ENCODE data around the gene ASB5. TPM values are rescaled to one million over a fixed set of nuclear protein-coding genes. Genes with fewer than 3 reads are reported as not detected.
A peak's percentile ranks its signal among the peaks of the same experiment; 100 is the strongest.

Gene ASB5
- total and polyA plus RNA-seq, 10 of the 15 experiments (the other 5 are each of a cell fraction or from before 2014, with no cell fraction given): not detected

GRCh38 chr4:176309046-176309445 is 40.0 kb upstream of the ASB5 start (continued):
- TF ChIP-seq, protein P1, sequence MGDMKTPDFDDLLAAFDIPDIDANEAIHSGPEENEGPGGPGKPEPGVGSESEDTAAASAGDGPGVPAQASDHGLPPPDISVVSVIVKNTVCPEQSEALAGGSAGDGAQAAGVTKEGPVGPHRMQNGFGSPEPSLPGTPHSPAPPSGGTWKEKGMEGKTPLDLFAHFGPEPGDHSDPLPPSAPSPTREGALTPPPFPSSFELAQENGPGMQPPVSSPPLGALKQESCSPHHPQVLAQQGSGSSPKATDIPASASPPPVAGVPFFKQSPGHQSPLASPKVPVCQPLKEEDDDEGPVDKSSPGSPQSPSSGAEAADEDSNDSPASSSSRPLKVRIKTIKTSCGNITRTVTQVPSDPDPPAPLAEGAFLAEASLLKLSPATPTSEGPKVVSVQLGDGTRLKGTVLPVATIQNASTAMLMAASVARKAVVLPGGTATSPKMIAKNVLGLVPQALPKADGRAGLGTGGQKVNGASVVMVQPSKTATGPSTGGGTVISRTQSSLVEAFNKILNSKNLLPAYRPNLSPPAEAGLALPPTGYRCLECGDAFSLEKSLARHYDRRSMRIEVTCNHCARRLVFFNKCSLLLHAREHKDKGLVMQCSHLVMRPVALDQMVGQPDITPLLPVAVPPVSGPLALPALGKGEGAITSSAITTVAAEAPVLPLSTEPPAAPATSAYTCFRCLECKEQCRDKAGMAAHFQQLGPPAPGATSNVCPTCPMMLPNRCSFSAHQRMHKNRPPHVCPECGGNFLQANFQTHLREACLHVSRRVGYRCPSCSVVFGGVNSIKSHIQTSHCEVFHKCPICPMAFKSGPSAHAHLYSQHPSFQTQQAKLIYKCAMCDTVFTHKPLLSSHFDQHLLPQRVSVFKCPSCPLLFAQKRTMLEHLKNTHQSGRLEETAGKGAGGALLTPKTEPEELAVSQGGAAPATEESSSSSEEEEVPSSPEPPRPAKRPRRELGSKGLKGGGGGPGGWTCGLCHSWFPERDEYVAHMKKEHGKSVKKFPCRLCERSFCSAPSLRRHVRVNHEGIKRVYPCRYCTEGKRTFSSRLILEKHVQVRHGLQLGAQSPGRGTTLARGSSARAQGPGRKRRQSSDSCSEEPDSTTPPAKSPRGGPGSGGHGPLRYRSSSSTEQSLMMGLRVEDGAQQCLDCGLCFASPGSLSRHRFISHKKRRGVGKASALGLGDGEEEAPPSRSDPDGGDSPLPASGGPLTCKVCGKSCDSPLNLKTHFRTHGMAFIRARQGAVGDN (IDR thresholded peaks at IDR 0.05): no peak
- TF ChIP-seq SUPT20H (IDR thresholded peaks at IDR 0.05; ENCODE audit: borderline replicate concordance, control insufficient read depth, low read depth, low read length) (no peak), SIN3A (IDR thresholded peaks at IDR 0.05; ENCODE audit: low read depth, low read length) (no peak), TCF3 (IDR thresholded peaks at IDR 0.05; ENCODE audit: borderline replicate concordance, insufficient read depth, low read depth, low read length) (peak; percentile 76; the same call in 1 of the 2 replicates), HDAC6 (IDR thresholded peaks at IDR 0.05; ENCODE audit: unreplicated experiment) (no peak), POU2F2 (IDR thresholded peaks at IDR 0.05; ENCODE audit: borderline replicate concordance, low read depth, low read length) (peak; percentile 91; the same call in 2 of the 3 replicates), RAD21 (IDR thresholded peaks at IDR 0.05; ENCODE audit: insufficient read depth, low read depth, low read length) (no peak), HSF1 (IDR thresholded peaks at IDR 0.05; ENCODE audit: low read depth, low read length) (no peak), TAF1 (IDR thresholded peaks at IDR 0.05; ENCODE audit: borderline replicate concordance, low read depth, low read length) (no peak), FOXK2 (IDR thresholded peaks at IDR 0.05) (no peak), RUNX3 (IDR thresholded peaks at IDR 0.05; ENCODE audit: low read length) (peak; percentile 82), PML (IDR thresholded peaks at IDR 0.05; ENCODE audit: low read length) (0 out of 2 replicates have a peak, but pooled peaks have one; percentile 26), ZNF274 (IDR thresholded peaks at IDR 0.05; ENCODE audit: insufficient read depth, insufficient read length) (no peak), TARDBP (IDR thresholded peaks at IDR 0.05; ENCODE audit: borderline replicate concordance) (no peak), TCF12 (IDR thresholded peaks at IDR 0.05; ENCODE audit: low read depth, low read length) (peak; percentile 91), ESRRA (IDR thresholded peaks at IDR 0.05; ENCODE audit: low read length) (no peak), REST (IDR thresholded peaks at IDR 0.05; ENCODE audit: low read depth, low read length) (no peak), ZNF622 (IDR thresholded peaks at IDR 0.05) (no peak), ZBED1 (IDR thresholded peaks at IDR 0.05; ENCODE audit: borderline replicate concordance) (no peak)
- TF ChIP-seq, protein P2, sequence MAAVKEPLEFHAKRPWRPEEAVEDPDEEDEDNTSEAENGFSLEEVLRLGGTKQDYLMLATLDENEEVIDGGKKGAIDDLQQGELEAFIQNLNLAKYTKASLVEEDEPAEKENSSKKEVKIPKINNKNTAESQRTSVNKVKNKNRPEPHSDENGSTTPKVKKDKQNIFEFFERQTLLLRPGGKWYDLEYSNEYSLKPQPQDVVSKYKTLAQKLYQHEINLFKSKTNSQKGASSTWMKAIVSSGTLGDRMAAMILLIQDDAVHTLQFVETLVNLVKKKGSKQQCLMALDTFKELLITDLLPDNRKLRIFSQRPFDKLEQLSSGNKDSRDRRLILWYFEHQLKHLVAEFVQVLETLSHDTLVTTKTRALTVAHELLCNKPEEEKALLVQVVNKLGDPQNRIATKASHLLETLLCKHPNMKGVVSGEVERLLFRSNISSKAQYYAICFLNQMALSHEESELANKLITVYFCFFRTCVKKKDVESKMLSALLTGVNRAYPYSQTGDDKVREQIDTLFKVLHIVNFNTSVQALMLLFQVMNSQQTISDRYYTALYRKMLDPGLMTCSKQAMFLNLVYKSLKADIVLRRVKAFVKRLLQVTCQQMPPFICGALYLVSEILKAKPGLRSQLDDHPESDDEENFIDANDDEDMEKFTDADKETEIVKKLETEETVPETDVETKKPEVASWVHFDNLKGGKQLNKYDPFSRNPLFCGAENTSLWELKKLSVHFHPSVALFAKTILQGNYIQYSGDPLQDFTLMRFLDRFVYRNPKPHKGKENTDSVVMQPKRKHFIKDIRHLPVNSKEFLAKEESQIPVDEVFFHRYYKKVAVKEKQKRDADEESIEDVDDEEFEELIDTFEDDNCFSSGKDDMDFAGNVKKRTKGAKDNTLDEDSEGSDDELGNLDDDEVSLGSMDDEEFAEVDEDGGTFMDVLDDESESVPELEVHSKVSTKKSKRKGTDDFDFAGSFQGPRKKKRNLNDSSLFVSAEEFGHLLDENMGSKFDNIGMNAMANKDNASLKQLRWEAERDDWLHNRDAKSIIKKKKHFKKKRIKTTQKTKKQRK (IDR thresholded peaks at IDR 0.05; ENCODE audit: low read depth, low read length): no peak
